OCI-LY3 (cell line): ENCODE data around the gene CLEC2D.

ENCODE experiments used
- CTCF ChIP-seq: fragments of 200-600, 300-600 bp; sonication (generic); IDR thresholded peaks from 2 replicates; pipeline ENCODE4 v1.5.1; 2014; ENCODE audit warnings: antibody characterized with exemption, low read length, low read depth
- EZH2phosphoT487 ChIP-seq: fragments of 200-600 bp; shearing (Covaris generic); IDR thresholded peaks from 2 replicates; pipeline ENCODE4 v1.6.1; 2018; ENCODE audit warnings: antibody characterized with exemption, mixed run types, low read depth

- TF ChIP-seq CTCF (peak; percentile 27), EZH2phosphoT487 (no peak)
These were observed 37.8 kb downstream of the CLEC2D start for GRCh38 chr12:9707356-9707755.
